Dermis microvascular lymphatic vessel endothelial cell (primary cell): ENCODE results near the gene ZNF844. TPM values are rescaled to one million over a fixed set of nuclear protein-coding genes. Genes with fewer than 3 reads are reported as not detected.
"Not testable (repeated sequence)": the region's sequence is repeated elsewhere in the genome, so short reads cannot be mapped to it uniquely, and the experiment has no call there.

ENCODE experiments used
- DNase-seq, 2 donors: peaks; one replicate each; pipeline versions ENCODE4 v3.0.0 to v3.0.0-alpha.2; 2010; ENCODE audit warnings: low read depth in 2 of 2
- total RNA-seq: library from RNA; depleted of rRNA; stranded (reverse); fragments of >200 nt; gene quantifications from 2 replicates; pipeline ENCODE4 v1.2.1, GENCODE V29; 2014

Gene ZNF844
- total RNA-seq, 1 donor from 2014 or later, result 2.2 TPM

DNA sequence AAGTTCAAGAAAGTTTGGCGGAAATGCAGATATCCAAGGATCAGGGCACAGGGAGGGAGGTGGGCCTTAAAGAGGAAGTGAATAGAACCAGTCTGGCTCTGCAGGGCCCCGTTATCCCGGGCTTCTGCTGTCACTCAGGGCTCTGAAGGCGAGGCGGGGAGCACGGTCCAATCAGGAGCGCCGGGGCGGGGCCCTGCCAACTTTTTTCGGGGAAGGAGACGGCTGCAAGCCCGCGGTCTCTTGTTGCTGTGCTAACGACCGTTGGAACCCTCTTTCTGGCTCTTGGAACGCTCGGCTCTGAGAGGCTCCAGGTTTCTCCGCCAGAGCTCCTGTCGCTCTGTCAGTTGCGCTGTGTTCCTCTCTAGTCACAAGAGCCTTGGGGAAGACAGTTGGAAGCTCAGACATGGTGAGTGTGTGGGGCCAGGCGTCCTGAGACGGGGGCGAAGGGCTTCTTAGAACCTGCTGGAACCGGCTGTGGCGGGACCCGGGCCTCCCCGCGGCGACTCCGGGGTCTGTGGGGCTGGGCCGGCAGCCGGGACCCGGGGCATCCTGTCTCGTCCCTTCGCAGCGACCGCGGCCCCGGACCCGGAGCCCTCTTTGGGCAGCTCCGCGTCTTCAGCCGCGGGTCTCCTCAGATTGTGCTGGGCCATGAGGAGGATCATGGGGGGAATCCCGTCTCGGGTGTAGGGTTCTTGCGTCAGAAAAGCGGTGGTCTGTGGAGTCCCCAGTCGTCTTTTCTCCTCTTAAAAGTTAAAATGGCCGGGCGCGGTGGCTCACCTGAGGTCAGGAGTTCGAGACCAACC lies 27.7 kb downstream of the ZNF844 start:
- DNase-seq, result peak; percentile 40 to 87

DNA sequence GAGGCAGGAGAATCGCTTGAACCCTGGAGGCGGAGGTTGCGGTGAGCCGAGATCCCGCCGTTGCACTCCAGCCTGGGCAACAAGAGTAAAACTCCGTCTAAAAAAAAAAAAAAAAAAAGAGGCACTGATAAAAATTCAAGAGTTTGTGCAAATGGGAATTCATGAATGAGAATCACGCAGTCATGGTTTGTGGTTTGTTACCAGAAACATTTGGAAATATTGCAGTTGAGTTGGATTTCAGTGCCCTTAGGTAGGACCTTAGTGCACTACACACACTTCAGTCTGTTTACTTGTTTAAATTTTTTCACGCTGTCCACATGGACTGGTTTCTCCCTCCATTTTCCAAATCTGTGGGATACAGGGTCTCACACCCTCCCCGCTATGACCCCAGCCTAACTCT lies 28.4 kb downstream of the ZNF844 start:
- no peak for DNase-seq

DNA sequence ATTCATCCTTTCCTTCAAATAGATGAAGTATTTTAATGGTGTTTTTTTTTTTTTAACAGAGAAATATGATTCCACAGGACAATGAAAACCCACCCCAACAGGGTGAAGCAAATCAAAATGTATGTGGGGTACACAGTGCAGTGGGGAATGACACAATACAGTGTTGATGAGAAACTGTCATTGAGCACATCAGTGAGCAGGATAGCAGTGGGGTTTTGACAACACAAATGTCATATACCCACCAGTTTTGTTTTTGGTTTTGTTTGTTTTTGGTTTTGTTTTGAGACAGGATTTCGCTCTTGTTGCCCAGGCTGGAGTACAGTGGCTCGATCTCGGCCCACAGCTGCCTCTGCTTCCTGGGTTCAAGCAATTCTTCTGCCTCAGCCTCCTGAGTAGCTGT lies 29.2 kb downstream of the ZNF844 start:
- no peak for DNase-seq

DNA sequence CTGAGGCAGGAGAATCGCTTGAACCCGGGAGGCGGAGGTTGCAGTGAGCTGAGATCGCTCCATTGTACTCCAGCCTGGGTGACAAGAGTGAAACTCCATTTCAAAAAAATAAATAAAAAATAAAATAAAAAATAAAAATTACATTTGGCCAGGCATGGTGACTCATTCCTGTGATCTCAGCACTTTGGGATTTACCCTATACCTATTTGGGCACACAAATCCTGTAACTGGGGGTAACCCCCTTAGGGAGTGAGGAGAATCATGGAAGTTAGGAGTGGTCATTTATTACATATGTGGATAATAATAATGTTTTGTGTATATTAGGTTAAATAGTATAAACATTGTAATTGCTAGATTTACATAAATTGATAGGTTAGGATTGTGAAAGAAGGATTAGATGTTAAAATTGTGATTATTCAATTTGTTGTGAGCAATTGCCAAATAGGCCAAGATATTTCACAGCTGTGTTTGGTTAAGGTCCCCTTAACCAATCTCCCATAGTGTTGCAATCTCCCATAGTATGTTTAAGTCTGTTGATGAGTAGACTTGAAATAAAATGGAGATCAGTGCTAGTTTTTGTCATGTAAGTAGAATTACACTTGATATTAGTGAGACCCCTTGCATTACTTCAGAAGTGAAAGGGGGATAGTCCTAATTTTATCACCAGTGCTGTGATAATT lies 30.7 kb downstream of the ZNF844 start:
- no peak for DNase-seq

DNA sequence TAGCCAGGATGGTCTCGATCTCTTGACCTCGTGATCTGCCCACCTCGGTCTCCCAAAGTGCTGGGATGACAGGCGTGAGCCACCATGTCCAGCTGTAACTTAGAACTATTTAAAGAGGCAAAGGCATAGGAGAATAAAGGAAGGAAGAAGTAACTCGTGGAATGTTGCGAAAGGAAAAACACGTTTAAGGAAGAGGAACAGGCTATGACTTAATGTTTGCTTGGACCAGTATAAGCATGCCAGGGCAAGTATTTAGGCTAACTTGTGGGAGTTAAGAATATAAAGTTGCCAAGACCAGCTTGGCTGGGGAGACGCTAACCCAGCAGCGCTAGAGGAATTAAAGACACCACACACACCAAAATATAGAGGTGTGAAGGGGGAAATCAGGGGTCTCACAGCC lies 33.5 kb downstream of the ZNF844 start:
- DNase-seq, result no peak

DNA sequence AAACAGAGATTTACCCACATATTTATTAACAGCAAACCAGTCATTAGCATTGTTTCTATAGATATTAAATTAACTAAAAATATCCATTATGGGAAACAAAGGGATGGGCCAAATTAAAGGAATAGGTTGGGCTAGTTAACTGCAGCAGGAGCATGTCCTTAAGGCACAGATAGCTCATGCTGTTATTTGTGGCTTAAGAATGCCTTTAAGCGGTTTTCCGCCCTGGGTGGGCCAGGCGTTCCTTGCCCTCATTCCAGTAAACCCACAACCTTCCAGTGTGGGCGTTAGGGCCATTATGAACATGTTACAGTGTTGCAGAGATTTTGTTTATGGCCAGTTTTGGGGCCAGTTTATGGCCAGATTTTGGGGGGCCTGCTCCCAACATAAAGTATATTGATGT lies 39.4 kb downstream of the ZNF844 start:
- not testable (repeated sequence) for DNase-seq

DNA sequence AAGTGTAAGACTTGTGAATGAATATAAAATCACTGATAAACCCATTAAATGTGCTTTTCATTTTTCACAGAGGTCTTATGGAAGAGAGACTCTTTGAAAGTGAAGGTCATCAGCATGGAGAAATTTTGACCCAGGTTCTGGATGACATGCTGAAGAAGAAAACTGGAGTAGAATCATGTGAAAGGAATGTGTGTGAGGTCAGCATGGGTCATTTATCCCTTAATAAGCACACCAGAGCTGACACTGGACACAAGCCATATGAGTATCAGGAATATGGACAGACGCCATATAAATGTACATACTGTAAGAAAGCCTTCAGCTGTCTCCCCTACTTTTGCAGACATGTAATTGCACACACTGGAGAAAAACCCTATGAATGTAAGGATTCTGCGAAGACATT lies 46.6 kb downstream of the ZNF844 start:
- no peak for DNase-seq

DNA sequence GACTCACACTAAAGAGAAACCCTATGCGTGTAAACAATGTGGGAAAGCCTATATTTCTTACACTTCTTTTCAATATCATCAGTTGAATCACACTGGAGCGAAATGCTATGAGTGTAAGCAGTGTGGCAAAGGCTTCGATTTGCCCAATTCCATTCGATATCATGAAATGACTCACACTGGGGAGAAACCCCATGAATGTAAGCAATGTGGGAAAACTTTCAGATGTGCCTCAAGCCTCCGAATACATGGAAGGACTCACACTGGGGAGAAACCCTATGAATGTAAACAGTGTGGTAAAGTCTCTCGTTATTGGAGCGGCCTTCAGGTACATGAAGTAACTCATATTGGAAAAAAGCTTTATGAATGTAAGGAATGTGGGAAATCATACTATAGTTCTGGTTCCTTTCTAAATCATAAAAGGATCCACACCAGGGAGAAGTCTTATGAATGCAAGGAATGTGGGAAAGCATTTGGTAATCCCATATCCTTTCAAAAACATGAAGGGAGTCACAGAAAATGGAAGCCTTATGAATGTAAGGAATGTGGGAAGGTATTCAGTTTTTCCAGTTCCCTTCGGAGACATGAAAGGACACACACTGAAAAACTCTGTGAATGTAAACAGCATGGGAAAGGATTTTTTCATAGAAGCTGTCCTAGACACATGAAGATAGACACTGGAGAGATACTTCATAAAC lies 47.6 kb downstream of the ZNF844 start:
- DNase-seq, result no peak

DNA sequence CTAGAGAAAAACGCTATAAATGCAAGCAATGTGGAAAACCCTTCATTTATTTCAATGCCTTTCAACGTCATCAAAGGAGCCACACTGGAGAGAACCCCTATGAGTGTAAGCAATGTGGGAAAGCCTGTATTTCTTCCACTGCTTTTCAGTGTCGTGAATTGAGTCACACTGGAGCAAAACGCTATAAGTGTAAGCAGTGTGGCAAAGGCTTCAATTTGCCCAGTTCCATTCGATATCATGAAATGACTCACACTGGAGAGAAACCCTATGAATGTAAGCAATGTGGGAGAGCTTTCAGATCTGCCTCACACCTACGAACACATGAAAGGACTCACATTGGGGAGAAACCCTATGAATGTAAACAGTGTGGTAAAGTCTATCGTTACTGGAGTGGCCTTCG lies 48.2 kb downstream of the ZNF844 start:
- DNase-seq, result no peak

DNA sequence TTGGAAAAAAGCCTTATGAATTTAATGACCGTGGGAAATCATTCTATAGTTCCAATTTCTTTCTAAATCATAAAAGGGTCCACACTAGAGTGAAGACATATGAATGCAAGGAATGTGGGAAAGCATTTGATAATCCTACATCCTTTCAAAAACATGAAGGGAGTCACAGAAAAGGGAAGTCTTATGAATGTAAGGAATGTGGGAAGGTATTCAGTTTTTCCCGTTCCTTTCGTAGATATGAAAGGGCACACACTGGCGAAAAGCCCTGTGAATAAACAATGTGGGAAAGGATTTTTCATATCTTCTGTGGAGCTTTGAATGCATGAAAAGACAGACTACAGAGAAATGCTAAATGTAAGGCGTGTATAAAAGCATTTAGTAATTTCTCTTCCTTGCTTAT lies 48.6 kb downstream of the ZNF844 start:
- DNase-seq, result no peak

DNA sequence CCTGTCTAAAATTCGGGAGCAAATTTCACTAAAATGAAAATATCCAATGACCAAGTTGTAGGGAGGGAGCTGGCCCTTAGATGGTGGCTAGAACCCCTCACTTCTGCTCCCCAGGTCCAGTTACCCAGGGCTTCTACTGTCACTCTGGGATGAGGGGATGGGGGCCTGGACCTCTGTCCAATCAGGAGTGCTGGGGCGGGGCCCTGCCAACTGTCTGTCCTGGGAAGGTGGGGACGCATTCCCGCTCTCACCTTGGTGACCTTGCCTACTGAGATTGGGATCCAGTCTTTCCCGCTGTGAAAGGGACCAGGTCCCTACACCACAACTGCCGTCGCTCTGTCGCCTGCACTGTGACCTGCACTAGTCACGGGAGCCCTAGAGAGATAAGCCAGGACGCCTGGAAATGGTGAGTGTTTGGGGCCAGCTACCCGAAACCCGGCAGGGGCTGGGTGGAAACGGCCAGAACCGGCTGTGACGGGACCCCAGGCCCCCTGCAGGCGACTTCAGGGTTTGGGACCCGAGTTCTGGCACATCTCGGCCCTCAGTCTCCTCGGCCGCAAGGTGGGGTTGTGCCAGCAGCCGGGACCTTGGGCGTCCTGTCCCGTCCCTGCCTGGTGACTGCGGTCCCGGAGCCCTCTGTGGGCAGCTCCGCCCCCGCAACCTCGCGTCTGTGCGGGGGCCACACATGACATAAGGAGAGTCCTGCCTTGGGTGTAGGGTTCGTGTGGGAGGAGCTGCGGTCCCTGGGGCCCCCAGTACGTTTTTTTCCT lies 52.9 kb downstream of the ZNF844 start:
- no peak for DNase-seq

DNA sequence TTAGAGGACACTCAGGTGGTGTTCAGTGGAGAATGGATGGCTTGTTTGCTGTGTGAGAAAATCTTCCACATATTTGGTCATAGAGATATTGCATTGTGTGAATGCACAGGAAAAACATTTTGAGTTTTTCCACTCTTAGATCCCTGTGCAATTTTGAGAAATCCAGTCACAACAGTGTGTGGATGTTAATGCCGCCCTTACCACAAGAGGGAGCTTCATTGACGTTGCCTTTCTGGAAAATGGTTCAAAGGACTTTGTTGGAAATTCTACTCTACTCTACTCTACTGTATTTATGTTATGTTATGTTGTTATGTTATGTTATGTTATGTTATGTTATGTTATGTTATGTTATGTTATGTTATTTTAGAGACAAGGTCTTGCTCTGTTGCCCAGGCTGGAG lies 62.2 kb downstream of the ZNF844 start:
- peak in 1 of 2 donors; percentile 33 for DNase-seq

Other genes with a start within 250 kb of the ZNF844 start
- 0.77 and 1.1 TPM in 2 replicates for gene ZNF439, start 216.0 kb upstream of the ZNF844 start, total RNA-seq
- gene ZNF69, start 176.9 kb upstream of the ZNF844 start, total RNA-seq, result 5.0 and 9.6 TPM in 2 replicates
- 4.0 and 5.9 TPM in 2 replicates for gene ZNF700, start 139.6 kb upstream of the ZNF844 start, total RNA-seq
- gene ZNF763, start 99.7 kb upstream of the ZNF844 start, total RNA-seq, result 1.2 and 1.6 TPM in 2 replicates
- gene ZNF433, start 29.1 kb upstream of the ZNF844 start, total RNA-seq, result 1.2 and 2.0 TPM in 2 replicates
- 0.13 and 0.26 TPM in 2 replicates for gene ZNF878, start 11.8 kb upstream of the ZNF844 start, total RNA-seq
- 2.4 and 2.8 TPM in 2 replicates for gene ZNF20, start 75.6 kb downstream of the ZNF844 start, total RNA-seq
- 8.3 and 9.2 TPM in 2 replicates for gene ZNF625, start 92.0 kb downstream of the ZNF844 start, total RNA-seq
- gene ZNF136, start 98.4 kb downstream of the ZNF844 start, total RNA-seq, result 3.7 and 5.1 TPM in 2 replicates
- gene ZNF44, start 230.2 kb downstream of the ZNF844 start, total RNA-seq, result 3.9 and 4.8 TPM in 2 replicates